ENCODE measurements around the gene CD86.

DNA sequence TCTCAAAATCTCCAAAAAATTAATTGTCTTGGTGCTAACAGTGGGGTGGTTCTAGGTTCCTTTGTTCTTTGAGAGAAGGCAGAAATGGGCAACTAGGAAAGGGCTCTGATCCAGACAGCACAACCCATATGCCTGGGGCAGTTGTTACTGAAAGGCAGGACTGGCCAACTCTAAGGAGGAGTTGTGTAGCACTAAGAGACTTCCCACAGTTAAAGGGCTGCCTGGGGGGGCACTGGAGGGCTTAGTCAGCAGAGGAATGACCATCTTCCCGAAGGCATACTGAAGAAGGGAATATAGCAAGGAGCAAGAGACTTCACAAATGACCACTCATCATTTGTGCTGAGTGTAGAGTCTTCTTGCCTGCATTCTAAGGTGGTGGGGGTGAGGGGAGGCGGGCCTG, 48.9 kb upstream of the CD86 start:
- TF ChIP-seq CTCF (IDR thresholded peaks at IDR 0.05) (no peak), KDM1A (IDR thresholded peaks at IDR 0.05; ENCODE audit: low read depth) (no peak), CBX8 (IDR thresholded peaks at IDR 0.05) (no peak)

All from A549 (cell line).